CD4-positive, alpha-beta T cell treated with Interleukin-1 beta for 1 hour (primary cell): ENCODE measurements around the gene TGFBR3L.

Source experiments
- DNase-seq, 2 donors: peaks; one replicate each; pipeline ENCODE4 v3.0.0-alpha.2; 2020 to 2022

Gene TGFBR3L

GRCh38 chr19:7904074-7905020 is 10.3 kb upstream of the TGFBR3L start:
- peak; percentile 88 to 92 for DNase-seq

- no peak for DNase-seq
Observed at GRCh38 chr19:7905268-7905667, 9.4 kb upstream of the TGFBR3L start.

- DNase-seq, result no peak
Observed at GRCh38 chr19:7905859-7906258, 8.8 kb upstream of the TGFBR3L start.

- no peak for DNase-seq
Observed at GRCh38 chr19:7907122-7907521, 7.5 kb upstream of the TGFBR3L start.

- DNase-seq, result no peak
Observed at GRCh38 chr19:7907544-7907943, 7.1 kb upstream of the TGFBR3L start.

GRCh38 chr19:7908078-7908699 is 6.4 kb upstream of the TGFBR3L start:
- no peak for DNase-seq

- DNase-seq, result no peak
Observed at GRCh38 chr19:7908742-7909461, 5.7 kb upstream of the TGFBR3L start.

- no peak for DNase-seq
Observed at GRCh38 chr19:7909471-7910067, 5.1 kb upstream of the TGFBR3L start.

GRCh38 chr19:7910321-7911161 is 4.1 kb upstream of the TGFBR3L start:
- DNase-seq, result no peak

- no peak for DNase-seq
Observed at GRCh38 chr19:7911508-7912143, 3.0 kb upstream of the TGFBR3L start.

- no peak for DNase-seq
Observed at GRCh38 chr19:7912144-7912696, 2.4 kb upstream of the TGFBR3L start.

GRCh38 chr19:7912697-7913564 is 1.7 kb upstream of the TGFBR3L start:
- DNase-seq, result no peak

- DNase-seq, result no peak
Observed at GRCh38 chr19:7913652-7914051, 978 bp upstream of the TGFBR3L start.

- DNase-seq, result no peak
Observed at GRCh38 chr19:7914099-7914498, 531 bp upstream of the TGFBR3L start.

- DNase-seq, result no peak
Observed at GRCh38 chr19:7915250-7916102, 846 bp downstream of the TGFBR3L start.

- peak; percentile 63 to 70 for DNase-seq
Observed at GRCh38 chr19:7916103-7916954, 1.7 kb downstream of the TGFBR3L start.

- DNase-seq, result no peak
Observed at GRCh38 chr19:7916955-7917266, 2.3 kb downstream of the TGFBR3L start.

- DNase-seq, result peak; percentile 62 to 65
Observed at GRCh38 chr19:7917267-7918061, 2.8 kb downstream of the TGFBR3L start.
